AG08396 (cell line): ENCODE data around the gene UNC5B.
"Not testable (repeated sequence)": the region's sequence is repeated elsewhere in the genome, so short reads cannot be mapped to it uniquely, and the experiment has no call there.

Experiments
- DNase-seq: peaks from one replicate; pipeline ENCODE4 v3.0.0; 2012; ENCODE audit warnings: low spot score, mixed read lengths

Gene UNC5B

DNA sequence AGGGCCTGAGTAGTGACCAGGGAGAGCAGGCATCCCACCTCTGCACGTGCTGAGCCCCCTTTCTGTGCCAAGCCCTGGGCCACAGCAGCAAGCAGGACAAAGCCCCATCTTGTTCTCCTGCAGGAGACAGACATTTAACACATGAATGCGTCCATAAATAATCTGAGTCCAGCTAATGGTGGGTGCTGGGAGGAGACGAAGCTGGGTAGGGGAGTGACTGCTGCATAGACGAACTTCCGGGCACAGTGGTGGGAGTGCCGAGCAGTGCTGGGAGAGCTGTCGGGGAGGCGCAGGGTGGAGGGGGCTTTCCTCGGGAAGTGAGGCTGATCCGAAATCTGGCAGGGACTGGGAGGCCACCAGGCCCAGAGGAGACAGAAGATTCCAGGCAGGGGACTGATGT is 71.5 kb downstream of the UNC5B start:
- no peak for DNase-seq

DNA sequence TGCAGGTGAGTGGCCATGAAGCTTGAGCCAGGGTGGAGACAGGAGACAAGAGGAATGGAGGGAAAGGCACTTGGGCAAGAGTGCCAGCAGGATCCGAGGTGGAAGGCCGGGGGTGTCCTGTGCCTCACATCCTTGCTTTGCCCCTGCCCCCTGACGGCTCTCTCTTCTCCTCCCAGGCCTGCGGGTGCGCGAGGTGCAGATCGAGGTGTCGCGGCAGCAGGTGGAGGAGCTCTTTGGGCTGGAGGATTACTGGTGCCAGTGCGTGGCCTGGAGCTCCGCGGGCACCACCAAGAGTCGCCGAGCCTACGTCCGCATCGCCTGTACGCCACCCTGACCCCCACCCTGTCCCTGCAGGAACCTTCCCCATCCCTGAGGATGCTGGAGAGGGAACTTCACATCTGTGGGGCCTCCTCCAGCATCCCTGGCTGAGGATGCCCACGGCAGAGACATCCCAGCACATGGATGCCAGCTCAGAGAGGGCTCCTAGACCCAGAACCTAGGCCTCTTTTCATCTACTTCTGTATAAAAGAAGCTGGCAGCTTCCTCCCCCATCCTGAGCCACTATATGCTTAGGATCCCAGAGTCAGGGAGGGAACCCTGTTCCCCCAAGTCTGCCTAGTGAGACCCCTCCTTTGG is 72.3 kb downstream of the UNC5B start:
- DNase-seq = no peak

DNA sequence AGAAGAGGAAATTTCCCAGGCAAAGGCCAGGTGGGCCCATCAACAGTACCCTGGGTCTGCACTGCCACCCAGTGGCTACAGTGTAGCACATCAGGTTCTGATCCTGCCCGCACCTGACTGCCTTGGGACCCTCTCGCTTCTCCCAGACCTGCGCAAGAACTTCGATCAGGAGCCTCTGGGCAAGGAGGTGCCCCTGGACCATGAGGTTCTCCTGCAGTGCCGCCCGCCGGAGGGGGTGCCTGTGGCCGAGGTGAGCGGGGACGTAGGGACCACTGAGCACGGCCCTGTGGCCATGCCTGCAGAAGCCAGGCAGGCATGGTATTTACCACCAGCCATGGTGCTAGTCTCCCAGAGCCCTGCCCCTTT is 72.8 kb downstream of the UNC5B start:
- DNase-seq = peak; percentile 79

DNA sequence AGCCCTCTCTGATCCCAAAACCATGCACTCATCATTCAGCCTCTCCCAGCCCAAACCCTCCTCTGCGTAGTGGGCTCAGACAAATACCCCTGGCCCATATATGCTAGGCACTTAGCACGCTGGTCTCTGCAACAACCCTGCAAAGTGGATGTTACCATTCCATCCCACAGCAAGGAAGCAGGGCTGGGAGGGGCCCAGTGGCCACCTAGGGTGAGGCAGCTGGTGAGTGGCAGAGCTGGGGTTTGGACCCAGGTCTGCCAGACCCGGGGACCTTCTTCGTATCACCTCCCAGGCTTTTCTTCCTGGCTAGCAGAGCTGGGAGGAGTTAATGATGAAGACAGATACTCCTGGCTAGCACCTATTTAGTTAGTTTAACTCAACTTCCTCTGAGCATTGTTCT is 73.6 kb downstream of the UNC5B start:
- no peak for DNase-seq

DNA sequence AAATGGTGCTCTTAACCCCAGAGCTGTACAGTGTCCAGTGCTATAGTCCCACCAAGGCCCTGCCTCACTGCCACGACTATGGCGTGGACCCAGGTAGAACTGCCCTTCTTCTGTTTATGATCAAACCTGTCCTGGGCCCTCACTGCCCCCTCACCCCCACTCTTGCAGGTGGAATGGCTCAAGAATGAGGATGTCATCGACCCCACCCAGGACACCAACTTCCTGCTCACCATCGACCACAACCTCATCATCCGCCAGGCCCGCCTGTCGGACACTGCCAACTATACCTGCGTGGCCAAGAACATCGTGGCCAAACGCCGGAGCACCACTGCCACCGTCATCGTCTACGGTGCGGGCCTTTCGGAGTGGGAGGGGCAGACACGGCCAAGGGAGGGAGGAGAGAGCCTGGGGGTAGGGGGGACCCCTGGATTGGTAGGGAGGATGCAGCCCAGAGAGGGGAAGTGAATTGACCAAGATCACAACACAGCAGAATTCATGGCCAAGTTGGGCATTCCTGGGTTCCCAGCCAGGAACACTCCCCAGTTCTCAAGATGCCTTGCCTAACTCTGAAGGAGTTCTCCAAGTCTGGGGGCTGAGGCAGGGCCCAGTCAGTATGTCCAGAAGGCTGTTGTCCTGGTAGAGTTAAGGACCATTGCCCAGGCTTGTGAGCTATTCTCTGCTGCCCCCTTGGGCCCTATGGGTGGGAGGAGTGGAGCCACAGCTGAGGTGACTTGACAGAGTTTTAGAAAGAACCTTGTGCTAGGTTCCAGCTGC is 74.3 kb downstream of the UNC5B start:
- no peak for DNase-seq

DNA sequence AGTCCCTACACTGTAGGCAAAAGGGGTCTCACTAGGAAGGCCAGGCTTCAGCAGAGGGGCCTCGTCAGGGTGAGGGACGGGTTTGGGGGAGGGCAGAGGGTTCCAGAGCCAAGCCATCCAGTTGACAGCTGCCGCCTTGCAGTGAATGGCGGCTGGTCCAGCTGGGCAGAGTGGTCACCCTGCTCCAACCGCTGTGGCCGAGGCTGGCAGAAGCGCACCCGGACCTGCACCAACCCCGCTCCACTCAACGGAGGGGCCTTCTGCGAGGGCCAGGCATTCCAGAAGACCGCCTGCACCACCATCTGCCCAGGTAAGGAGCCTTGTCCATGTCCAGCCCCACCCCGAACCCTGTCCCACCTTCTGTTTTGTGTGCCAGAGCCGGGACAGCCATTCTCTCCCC is 75.1 kb downstream of the UNC5B start:
- no peak for DNase-seq

DNA sequence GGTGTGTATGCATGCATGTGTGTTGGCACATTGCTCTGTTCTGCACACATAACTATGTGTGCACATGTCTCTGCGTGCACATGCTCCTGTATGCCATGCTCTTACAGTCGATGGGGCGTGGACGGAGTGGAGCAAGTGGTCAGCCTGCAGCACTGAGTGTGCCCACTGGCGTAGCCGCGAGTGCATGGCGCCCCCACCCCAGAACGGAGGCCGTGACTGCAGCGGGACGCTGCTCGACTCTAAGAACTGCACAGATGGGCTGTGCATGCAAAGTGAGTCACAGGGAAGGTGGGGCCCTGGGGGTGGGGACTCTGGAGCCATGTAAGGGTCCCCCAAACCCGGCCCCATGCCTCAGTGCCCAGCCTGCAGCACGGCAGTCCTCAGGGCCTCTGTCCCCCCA is 76.1 kb downstream of the UNC5B start:
- no peak for DNase-seq

DNA sequence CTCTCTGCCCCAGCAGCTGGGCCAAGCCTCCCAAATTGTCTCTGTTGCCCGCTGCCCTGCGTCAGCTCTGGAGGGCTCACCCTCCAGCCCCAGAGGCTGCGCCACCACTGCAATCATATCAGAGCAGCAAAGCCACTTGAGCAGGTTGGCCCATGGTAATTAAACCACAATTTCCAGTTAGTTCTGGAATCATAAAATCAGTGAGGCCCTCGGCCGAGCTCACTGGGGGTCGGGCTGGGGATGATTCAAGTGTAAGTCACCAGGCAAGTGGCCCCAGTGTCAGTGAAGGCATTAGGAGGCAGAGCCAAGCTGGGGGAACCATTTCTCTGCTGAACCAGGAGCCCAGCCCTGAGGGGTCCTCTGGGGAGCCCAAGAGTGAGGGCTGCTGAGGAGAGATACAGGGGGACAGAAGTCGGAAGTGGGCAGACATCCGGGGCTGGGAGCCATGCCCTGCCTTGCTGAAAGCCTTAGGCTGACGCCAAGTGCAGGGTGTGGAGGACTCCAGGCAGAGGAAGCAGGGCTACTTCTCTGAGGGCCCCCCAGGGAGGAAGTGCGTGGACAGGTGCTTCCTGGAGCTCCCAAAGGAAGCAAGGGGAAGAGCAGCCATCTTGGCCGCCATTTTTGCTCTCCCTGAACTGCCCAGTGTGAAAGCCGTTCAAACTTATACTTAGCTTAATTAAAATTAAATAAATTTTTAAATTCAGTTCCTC is 77.2 kb downstream of the UNC5B start:
- no peak for DNase-seq

DNA sequence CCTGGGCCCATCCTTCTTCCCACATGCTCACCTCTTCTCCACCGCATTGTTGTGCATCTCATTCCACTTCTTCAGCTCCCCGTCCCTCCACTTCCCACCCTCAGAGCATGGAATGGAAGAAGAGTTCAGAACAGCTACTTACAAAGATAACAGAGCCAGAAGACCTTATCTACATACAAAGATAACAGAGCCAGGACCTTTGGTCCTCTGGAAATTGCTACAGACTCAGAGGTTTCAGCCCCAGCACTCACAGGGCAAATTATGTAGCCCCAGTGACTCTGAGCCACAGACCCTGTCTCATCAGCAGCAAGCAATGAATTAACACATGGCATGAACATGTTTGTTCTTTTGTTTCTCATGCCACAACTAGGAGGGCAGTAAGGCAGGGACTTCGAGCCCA is 78.0 kb downstream of the UNC5B start:
- DNase-seq = no peak

DNA sequence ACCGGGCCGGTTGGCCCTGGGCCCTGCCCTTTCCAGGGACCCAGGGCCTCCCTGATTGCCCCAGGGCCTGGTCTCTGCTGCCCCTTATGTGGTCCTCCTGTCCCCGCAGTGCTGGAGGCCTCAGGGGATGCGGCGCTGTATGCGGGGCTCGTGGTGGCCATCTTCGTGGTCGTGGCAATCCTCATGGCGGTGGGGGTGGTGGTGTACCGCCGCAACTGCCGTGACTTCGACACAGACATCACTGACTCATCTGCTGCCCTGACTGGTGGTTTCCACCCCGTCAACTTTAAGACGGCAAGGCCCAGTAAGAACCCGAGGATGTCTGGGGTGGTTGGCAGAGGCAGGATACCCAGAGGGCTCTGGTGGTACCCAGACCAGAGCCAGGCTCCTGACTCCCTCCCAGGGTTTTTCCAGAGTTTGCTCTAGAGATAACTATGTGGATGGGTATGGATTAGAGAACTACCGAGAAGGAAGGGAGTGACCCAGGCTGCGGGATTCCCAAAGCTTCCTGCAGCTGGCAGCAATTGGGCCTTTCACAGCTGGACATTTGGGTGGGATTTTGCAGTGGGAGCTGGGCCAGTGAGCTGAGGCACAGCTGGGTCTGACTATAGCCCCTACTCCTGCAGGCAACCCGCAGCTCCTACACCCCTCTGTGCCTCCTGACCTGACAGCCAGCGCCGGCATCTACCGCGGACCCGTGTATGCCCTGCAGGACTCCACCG is 78.6 kb downstream of the UNC5B start:
- no peak for DNase-seq

DNA sequence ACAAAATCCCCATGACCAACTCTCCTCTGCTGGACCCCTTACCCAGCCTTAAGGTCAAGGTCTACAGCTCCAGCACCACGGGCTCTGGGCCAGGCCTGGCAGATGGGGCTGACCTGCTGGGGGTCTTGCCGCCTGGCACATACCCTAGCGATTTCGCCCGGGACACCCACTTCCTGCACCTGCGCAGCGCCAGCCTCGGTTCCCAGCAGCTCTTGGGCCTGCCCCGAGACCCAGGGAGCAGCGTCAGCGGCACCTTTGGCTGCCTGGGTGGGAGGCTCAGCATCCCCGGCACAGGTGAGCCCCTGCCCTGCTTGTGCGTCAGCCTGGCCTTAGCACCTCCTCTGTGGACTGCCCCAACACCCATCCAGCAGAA is 79.1 kb downstream of the UNC5B start:
- no peak for DNase-seq

DNA sequence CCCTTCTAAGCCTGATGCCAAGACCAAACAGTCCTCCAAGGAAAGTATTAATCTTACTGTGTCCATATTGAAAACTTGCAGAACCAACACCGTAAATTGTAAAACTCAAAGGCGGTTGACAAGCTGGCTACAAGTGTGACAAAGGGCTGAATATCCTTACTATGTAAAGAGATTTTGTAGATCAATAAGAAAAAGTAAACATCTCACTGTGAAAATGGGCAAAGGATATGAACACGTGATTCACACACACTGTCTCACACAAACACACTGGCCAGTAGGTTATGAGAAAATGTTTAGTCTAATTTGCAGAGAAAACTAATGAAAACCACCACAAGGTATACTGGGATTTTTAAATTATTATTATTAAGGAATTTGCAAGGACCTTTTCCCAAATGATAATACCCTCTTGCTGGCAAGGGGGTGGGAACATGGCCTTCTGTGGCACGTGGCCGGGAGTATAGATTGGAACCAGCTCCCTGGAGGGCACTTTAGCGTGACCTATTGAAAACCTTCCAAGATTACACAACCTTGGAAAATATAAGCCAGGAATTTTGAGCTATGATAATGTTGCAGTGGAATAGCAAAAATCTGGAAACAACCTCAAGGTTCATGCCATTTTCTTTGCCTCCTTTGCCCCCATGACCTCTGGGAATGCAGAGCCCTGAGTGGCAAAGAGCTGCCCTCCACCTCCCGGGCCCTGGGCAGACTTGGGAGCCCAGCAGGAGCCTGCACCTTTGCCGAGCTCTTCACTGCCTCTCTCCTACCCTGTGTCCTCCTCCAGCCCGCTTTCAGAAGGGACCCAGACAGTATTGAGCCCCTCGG is 80.5 kb downstream of the UNC5B start:
- DNase-seq = no peak

DNA sequence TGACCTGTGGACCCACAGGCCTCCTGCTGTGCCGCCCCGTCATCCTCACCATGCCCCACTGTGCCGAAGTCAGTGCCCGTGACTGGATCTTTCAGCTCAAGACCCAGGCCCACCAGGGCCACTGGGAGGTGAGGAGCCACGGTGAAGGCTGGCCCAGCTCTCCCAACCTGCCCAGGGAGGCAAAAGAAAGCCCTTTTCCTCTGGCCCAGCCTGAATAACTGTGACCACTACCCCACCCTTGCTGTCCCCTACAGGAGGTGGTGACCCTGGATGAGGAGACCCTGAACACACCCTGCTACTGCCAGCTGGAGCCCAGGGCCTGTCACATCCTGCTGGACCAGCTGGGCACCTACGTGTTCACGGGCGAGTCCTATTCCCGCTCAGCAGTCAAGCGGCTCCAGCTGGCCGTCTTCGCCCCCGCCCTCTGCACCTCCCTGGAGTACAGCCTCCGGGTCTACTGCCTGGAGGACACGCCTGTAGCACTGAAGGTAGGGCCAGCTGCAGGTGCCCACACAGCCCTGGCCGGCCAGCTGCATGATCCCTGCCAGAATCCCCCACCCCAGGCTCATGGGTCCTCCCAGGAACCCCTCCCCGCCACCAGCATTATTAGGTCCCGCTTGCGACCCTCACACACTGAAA is 81.2 kb downstream of the UNC5B start:
- DNase-seq = no peak

DNA sequence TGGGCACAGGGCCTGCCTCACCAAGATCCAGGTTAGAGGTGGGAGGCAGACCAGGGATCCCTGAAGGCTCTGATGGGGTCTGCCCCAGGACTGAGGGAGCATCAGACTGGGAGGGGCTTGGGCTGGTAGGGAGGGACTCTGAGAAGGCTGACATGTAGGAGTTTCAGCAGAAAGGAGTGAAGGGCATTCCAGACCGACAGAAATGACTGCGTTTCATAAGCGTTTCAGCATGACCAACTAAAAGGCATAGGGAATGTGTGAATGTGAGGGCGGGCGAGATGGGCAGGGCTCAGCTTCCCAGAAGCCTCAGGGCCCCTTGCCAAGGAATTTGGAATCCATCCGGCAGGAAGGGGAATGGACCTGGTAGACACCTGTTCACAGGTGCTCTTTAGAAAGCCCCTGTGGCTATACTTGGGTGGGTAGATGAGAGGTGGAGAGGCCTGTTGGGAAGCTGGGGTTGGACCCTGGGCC is 81.8 kb downstream of the UNC5B start:
- DNase-seq = no peak

DNA sequence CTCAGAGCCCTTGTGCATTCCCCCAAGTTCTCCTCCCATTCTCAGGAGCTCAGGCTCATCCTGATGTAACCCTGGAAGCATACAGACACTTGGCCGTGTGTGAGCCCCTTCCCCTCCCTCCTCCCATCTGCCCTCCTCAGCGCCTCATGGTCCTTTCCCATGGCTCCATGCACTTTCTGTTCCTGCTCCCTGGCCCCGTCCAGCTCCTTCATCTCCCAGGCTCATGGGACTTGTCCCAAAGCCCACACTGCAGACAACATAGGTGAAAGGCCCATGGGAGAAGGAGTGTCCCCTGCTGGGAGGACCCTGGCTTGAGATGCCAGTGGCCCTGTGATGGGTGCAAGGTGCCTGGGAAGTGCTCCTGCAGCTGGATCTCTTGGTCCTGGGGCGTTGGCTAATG is 82.5 kb downstream of the UNC5B start:
- DNase-seq = no peak

DNA sequence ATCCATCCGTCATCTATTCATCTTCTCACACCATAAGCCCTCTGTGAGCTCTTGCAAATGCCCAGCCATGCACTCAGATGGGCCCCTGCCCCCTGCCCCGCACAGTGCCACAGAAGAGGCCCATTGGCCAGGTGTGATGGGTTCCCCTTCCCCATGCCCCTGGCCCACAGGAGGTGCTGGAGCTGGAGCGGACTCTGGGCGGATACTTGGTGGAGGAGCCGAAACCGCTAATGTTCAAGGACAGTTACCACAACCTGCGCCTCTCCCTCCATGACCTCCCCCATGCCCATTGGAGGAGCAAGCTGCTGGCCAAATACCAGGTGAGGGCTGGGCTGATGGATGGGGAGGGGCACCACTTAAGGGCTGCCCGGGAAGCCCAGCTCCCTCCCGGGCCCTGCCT is 83.3 kb downstream of the UNC5B start:
- DNase-seq = no peak

DNA sequence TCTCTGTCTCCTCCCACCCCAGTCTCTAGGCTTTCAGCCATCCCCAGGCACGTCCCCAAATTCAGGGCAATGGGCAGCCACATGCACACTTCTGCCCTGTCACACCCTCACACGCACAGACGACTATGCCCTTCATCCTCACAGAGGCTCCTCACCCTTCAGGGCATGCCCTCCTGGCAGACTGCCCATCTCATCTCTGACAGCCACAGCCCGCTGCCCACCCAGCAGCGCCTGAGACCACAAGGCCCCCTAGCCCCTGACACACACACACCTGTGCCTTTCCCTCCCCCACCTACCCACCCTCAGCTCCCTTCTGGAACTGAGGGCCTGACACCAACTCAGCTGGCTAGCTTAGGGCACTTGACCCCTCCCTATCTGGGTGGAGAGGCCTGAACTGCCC is 83.7 kb downstream of the UNC5B start:
- DNase-seq = no peak

DNA sequence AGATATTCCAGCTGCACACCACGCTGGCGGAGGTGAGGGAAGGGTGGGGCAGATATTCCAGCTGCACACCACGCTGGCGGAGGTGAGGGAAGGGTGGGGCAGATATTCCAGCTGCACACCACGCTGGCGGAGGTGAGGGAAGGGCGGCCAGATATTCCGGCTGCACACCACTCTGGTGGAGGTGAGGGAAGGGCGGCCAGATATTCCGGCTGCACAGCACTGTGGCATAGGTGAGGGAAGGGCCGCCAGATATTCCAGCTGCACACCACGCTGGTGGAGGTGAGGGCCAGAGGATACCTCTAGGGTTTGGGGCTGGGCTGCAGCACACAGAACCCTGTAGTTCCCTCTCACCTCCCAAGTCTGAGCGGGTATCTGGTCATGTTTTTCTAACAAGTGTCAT is 84.4 kb downstream of the UNC5B start:
- DNase-seq = not testable (repeated sequence)

DNA sequence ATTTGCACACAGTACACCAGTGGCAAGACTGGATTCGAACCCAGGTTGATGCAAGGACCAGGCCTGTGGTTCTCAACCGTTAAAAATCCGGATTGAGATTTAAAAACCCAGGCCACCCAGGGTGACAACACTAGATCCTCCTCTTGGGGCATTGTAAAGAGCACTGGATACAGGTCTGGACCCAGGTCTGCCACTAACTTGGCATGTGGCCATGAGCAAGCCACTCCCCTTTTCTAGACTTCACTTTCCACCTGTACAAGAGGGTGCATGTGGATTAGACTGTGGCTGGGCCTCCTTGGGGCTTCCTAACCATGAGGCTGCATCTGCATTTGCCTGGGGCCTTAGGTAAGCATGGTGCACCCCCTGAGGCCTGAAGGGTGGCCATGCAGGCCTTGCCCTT is 85.0 kb downstream of the UNC5B start:
- DNase-seq = no peak

DNA sequence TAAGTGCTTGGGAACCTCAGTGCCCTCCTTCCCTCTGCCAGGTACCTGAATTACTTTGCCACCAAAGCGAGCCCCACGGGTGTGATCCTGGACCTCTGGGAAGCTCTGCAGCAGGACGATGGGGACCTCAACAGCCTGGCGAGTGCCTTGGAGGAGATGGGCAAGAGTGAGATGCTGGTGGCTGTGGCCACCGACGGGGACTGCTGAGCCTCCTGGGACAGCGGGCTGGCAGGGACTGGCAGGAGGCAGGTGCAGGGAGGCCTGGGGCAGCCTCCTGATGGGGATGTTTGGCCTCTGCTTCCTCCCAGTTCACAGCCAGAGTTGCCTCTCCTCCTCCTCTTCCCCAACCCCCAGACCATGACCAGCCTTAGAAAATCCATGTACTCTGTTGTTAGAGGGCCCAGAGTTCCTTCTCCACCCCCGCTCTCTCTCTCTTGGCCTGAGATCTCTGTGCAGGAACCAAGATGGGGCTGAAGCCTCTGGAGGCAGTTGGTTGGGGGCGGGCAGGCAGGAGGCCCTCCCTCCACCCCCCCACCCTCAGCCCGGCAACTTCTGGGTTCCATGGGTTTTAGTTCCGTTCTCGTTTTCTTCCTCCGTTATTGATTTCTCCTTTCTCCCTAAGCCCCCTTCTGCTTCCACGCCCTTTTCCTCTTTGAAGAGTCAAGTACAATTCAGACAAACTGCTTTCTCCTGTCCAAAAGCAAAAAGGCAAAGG is 86.9 kb downstream of the UNC5B start:
- no peak for DNase-seq
